D341Med (cell line): ENCODE data around the gene ZBTB17.
A peak's percentile ranks its signal among the peaks of the same experiment; 100 is the strongest.

Experiments used
- DNase-seq: peaks from one replicate; pipeline ENCODE4 v3.0.0; 2012; ENCODE audit warnings: low spot score

The ZBTB17 gene

GRCh38 chr1:15960808-15961207 is 15.1 kb downstream of the ZBTB17 start:
- no peak for DNase-seq

DNA sequence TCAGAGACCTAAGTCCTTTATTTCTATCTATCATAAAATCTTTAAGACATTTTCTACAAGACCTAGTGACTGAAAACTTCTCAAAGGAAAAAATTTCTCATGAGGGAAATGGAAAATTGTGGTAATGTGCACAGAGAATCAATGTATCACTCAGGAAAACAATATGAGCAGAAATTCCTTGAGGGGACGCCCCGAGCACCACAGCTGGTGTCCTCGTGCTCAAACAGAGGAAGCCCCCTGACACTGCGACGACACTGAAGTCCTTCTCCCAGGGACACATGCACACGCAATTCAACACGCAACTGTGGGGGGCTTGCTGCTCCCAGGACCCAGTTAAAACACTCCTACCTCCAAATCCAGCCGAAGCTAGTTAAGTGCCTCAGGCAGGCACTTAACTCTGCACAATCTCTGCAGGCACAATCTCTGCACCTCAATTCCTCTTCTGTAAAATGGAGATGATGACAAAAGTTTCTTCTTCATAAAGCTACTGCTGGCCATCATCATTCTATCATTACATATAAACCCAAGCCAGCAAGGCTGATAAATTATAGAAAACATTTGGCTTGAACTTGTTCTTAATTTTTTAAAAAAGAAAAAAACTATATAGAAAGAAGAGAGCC is 16.0 kb downstream of the ZBTB17 start:
- no peak for DNase-seq

- DNase-seq = no peak
Observed at GRCh38 chr1:15959424-15959823, 16.5 kb downstream of the ZBTB17 start.

GRCh38 chr1:15958793-15959192 is 17.1 kb downstream of the ZBTB17 start:
- peak; percentile 34 for DNase-seq

DNA sequence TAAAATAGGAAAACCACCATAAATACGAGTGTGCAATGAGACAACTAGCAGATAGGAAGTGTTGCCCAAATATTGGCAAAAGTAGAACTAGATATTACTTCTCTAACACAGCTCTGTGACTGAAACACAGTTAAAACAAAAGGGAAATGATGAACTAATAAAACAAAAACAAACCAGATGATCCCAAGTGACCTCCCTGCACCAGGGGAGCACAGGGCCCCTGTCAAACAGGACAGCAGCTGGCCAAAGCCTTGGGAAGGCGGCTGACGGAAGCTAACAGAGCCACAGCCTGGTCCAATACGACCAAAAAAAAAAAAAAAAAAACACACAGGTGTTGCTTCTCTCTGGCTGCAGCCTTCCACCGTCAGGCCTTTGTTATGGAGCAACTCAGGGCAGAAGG is 17.8 kb downstream of the ZBTB17 start:
- DNase-seq = no peak

DNA sequence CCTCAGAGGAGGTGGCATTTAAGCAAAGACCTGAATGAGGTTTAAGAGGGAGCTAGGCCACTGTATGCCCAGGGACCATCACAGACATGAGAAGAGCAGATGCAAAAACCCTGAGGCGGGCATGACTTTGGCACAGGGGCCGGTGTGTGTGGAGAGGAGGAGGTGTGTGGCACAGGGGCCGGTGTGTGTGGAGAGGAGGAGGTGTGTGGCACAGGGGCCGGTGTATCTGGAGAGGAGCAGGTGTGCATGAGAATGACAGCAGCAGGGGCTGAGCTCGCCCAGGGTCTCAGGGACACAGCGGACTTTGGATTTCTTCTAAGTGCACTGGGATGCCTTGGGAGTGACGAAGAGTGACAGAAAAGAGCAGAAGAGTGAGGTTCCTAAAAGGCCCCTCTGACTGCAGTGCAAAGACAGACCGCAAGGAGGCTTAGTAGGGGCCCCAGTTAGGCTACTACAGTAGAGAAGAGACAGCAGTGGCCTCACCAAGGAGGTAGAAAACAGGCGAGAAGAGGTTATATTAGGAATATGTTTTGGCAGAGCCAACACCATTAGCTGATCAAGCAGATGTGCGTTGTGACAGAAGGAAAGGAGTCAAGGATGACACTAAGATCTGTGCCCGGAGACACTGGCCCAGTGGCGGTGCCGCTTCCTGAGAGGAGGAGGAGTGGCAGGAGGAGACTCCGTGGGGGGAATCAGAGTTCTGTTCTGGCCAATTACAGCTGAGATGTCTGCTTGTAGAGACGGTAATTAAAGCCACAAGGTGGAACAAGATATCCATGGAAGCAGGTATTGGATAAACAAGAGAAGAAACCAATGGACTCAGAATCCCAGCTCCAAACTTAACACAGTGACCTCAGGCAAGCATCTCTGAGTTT is 18.4 kb downstream of the ZBTB17 start:
- DNase-seq = no peak

DNA sequence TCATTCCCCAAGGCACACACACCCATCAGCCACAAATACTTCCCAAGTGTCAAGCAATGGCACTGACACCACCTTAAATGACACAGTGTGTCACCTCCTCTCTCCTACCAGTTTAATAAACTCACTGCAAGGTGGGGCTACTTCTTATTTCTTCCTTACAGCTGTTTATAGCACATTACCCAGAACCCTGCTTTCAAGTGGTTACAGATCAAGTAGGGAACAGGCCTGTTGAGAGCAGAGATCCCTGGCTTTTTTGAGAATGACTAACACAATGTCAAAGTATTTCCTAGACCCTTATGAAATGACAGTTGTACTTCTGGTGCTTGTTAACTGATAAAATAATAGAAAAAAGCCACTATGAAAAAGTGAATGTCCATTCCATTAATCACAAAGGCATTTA is 19.8 kb downstream of the ZBTB17 start:
- DNase-seq = no peak

GRCh38 chr1:15955552-15955951 is 20.3 kb downstream of the ZBTB17 start:
- DNase-seq = no peak

- DNase-seq = no peak
Observed at GRCh38 chr1:15954316-15954715, 21.6 kb downstream of the ZBTB17 start.

GRCh38 chr1:15953791-15954241 is 22.1 kb downstream of the ZBTB17 start:
- no peak for DNase-seq

DNA sequence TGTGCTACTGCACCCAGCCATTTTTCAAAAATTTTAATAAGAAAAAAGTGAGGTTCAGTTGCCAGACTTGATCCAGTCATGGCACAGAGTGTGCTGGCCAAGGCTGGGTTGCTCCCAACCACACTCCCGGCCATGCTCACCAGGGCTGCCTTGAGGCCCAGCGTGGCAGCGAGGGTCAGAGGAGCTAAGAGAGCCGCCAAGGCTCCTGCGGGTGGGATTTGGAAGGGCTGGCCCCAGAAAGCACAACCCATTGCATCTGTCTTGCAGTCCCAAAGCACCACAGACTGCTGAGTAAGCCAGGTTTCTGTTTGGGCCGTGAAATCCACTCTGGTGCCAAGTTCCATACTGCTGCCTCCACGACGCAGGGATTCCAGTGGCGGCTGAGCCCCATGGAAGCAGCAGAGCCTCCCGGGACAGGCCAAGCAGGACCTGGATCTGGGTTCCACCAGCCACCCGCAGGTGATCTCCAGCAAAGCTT is 22.6 kb downstream of the ZBTB17 start:
- DNase-seq = no peak

GRCh38 chr1:15952317-15953258 is 23.3 kb downstream of the ZBTB17 start:
- DNase-seq = no peak

GRCh38 chr1:15951341-15952153 is 24.4 kb downstream of the ZBTB17 start:
- no peak for DNase-seq

DNA sequence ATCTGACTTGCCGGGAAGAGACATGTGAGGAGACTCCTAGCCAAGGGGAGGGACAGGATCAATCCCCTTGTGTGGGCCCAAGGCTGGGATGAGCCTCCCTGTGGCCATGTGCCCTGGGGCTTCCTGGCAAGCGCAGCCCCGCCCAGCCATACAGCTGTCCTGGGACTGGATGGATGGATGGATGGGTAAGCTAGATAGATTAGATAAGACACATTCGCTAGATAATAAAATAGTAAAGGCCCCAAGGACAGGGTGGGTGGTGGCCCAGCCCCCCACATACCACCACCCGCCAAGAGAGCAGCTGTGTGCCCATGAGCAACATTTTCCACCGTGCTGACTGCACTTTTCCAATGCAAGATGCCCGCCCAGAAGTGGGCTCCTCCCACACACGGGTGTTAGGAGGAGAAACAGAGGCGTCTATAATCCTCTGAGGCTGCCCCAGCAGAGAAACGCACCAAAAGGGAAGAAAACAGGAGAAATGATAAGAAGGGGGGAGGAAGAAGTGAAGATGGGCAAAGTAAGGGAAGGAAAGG is 25.1 kb downstream of the ZBTB17 start:
- peak; percentile 40 for DNase-seq

DNA sequence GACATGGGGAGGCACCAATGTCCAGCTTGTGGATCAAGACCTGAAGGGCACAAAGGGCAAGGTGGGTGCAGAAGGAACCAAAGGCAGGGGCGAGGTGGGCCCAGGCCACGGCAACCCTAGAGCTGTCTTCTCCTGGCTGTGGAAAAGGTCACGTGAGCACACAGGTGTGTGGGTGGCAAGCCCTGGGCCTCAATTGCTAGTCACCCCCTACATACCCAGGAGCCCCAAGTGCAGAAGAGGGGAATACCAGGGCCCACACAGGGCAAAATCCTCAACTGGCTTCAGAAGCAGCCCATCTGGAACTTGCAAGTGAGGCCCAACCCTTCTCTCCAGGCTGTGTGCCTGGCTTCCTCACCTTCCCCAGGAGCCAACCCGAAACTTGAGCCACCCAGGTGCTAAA is 25.6 kb downstream of the ZBTB17 start:
- DNase-seq = no peak

DNA sequence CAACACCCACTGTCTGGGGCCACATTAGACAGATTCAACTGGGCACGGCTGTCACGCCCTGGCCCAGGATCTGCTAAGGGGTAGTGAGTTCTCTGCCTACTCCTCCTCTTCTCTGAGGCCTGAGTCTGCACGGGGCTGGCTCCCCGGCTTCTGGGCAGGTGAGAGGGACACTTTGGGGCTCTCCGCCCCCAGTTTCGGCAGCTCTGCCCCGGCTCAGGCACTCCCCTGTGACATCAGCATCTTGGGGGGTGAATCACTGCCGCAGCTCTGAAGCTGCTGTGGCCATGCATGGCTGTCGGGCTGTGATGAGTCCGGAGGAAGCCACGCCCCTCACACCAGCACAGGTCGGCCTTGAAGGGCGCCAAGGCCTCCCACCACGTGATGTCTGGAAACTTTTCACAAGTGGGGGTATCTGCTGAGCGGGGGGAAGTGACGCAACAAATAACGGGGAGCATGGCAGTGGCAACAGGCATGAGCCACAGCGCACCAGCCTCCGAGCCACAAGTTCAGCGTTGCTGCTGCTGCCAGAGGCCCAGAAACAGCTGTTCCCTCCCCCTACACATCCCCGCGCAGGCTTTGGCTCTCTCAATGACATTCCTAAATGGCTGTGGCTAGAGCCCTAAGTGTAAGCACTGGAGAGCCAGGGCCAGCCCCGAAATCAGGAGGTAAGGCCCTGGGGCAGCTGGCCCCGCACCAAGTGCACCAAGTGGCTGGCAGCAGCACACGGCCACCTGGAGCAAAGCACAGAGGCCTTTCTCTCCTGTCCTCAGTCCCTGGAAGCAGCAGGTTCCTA is 26.3 kb downstream of the ZBTB17 start:
- DNase-seq = peak; percentile 31

GRCh38 chr1:15948595-15949452 is 27.1 kb downstream of the ZBTB17 start:
- DNase-seq = peak; percentile 15

DNA sequence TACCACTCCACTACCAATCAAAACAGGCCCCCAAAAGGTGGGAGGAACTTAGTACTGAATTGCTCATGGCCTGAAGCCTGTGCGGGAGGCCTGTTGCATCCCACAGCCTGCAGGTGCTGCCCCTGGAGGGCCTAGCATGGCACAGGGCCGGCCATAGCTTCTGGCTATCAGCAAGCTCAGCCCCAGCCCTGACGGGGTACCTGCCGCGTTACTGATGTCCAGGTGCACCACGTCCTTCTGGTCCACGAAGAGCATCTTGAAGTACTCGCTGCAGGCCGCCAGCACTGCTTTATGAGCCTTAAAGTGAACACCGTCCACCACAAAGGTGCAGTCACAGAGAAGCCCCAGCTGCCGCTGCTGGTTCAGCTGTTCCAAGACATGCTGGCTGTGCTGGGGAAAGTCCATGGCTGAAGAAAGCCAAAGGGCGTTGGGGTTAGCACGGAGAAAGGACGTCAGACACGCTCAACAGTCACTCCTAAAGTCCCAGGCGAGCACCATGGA is 27.8 kb downstream of the ZBTB17 start:
- no peak for DNase-seq
